Breast epithelium (tissue), 3 donors: ENCODE results near the gene SLC13A2.

Experiments
- CTCF ChIP-seq, 3 donors: fragments of 450-650 bp; IDR thresholded peaks; one replicate each; pipeline ENCODE4 v1.5.1; 2016 to 2017; ENCODE audit warnings: antibody characterized with exemption in 3 of 3, mild to moderate bottlenecking in 3 of 3, moderate library complexity in 3 of 3
- POLR2A ChIP-seq: fragments of 450-650 bp; IDR thresholded peaks from one replicate; pipeline ENCODE4 v1.6.1; 2016; ENCODE audit warnings: antibody characterized with exemption, mild to moderate bottlenecking, moderate library complexity

- TF ChIP-seq POLR2A (no peak), CTCF (IDR thresholded peaks at IDR 0.05) (no peak)
These were observed 46.1 kb upstream of the SLC13A2 start for GRCh38 chr17:28427371-28427770.
